HCT116 (cell line): ENCODE measurements around the gene MAP3K10.

Experiments
- CBX3 ChIP-seq: IDR thresholded peaks from 2 replicates; pipeline ENCODE4 v1.6.1; 2012; ENCODE audit warnings: low read depth
- EZH2phosphoT487 ChIP-seq: fragments of 200-600 bp; IDR thresholded peaks from 2 replicates; pipeline ENCODE4 v1.6.1; 2018; ENCODE audit warnings: antibody characterized with exemption, borderline replicate concordance
- POLR2A ChIP-seq: IDR thresholded peaks from 2 replicates; pipeline ENCODE4 v1.7.0; 2011; ENCODE audit warnings: borderline replicate concordance; ENCODE audit not compliant: insufficient read depth, insufficient read length; ENCODE audit errors: extremely low read depth
- RAD21 ChIP-seq: IDR thresholded peaks from 2 replicates; pipeline ENCODE4 v1.6.1; 2012; ENCODE audit warnings: low read depth, mild to moderate bottlenecking
- ZNF274 ChIP-seq: fragments of 200-500 bp; sonication (Bioruptor generic); IDR thresholded peaks from 2 replicates; pipeline ENCODE4 v1.6.1; 2014; ENCODE audit warnings: mild to moderate bottlenecking, low read depth, low read length, inconsistent platforms
- TF ChIP-seq, protein P1 (sequence below), 3 experiments: fragments of 200-600 bp in 1 of 3; sonication (generic) in 1 of 3; IDR thresholded peaks in 2 of 3; conservative IDR thresholded peaks in 1 of 3; 2 replicates each; pipeline ENCODE4 v1.5.1; 2012 to 2017; ENCODE audit warnings: low read depth in 2 of 3, low read length in 2 of 3, antibody characterized with exemption in 1 of 3, borderline replicate concordance in 1 of 3, control low read depth in 1 of 3, mild to moderate bottlenecking in 1 of 3, mixed read lengths in 1 of 3, mixed run types in 1 of 3, moderate library complexity in 1 of 3; ENCODE audit not compliant: insufficient read depth in 1 of 3
- TF ChIP-seq, protein P2 (sequence below): IDR thresholded peaks from 2 replicates; pipeline ENCODE4 v1.6.1; 2012; ENCODE audit warnings: low read depth

DNA sequence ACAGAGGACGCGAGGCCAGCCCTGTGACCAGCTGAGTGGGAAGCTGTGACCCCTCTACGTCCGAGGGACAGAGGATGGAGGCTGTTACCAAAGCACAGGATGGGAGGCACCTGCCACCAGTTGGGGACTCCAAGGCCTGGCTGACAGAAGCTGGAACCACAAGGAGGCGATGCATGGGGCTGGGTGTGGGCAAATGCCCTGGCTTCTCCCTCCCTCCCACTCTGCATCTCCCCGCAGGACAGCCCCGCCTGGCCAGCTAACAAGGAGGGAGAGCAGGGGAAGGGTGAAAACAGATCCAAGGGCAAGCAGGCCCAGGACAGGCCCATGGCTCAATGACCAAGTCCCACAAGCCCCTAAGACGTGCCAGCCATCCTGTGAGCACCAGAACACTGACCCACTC lies 65.3 kb downstream of the MAP3K10 start:
- no peak for TF ChIP-seq RAD21
- TF ChIP-seq CBX3: no peak
- no peak for TF ChIP-seq EZH2phosphoT487
- TF ChIP-seq, protein P1, sequence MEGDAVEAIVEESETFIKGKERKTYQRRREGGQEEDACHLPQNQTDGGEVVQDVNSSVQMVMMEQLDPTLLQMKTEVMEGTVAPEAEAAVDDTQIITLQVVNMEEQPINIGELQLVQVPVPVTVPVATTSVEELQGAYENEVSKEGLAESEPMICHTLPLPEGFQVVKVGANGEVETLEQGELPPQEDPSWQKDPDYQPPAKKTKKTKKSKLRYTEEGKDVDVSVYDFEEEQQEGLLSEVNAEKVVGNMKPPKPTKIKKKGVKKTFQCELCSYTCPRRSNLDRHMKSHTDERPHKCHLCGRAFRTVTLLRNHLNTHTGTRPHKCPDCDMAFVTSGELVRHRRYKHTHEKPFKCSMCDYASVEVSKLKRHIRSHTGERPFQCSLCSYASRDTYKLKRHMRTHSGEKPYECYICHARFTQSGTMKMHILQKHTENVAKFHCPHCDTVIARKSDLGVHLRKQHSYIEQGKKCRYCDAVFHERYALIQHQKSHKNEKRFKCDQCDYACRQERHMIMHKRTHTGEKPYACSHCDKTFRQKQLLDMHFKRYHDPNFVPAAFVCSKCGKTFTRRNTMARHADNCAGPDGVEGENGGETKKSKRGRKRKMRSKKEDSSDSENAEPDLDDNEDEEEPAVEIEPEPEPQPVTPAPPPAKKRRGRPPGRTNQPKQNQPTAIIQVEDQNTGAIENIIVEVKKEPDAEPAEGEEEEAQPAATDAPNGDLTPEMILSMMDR (IDR thresholded peaks at IDR 0.05 in 2 of 3, conservative IDR thresholded peaks at IDR 0.05 in 1 of 3; ENCODE audit: borderline replicate concordance in 1 of 3, insufficient read depth in 1 of 3, low read depth in 2 of 3, low read length in 2 of 3): no peak
- TF ChIP-seq POLR2A: no peak
- TF ChIP-seq, protein P2, sequence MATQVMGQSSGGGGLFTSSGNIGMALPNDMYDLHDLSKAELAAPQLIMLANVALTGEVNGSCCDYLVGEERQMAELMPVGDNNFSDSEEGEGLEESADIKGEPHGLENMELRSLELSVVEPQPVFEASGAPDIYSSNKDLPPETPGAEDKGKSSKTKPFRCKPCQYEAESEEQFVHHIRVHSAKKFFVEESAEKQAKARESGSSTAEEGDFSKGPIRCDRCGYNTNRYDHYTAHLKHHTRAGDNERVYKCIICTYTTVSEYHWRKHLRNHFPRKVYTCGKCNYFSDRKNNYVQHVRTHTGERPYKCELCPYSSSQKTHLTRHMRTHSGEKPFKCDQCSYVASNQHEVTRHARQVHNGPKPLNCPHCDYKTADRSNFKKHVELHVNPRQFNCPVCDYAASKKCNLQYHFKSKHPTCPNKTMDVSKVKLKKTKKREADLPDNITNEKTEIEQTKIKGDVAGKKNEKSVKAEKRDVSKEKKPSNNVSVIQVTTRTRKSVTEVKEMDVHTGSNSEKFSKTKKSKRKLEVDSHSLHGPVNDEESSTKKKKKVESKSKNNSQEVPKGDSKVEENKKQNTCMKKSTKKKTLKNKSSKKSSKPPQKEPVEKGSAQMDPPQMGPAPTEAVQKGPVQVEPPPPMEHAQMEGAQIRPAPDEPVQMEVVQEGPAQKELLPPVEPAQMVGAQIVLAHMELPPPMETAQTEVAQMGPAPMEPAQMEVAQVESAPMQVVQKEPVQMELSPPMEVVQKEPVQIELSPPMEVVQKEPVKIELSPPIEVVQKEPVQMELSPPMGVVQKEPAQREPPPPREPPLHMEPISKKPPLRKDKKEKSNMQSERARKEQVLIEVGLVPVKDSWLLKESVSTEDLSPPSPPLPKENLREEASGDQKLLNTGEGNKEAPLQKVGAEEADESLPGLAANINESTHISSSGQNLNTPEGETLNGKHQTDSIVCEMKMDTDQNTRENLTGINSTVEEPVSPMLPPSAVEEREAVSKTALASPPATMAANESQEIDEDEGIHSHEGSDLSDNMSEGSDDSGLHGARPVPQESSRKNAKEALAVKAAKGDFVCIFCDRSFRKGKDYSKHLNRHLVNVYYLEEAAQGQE: no peak
- no peak for TF ChIP-seq ZNF274
